ENCODE measurements around the gene NKX2-1.

Gene NKX2-1

DNA sequence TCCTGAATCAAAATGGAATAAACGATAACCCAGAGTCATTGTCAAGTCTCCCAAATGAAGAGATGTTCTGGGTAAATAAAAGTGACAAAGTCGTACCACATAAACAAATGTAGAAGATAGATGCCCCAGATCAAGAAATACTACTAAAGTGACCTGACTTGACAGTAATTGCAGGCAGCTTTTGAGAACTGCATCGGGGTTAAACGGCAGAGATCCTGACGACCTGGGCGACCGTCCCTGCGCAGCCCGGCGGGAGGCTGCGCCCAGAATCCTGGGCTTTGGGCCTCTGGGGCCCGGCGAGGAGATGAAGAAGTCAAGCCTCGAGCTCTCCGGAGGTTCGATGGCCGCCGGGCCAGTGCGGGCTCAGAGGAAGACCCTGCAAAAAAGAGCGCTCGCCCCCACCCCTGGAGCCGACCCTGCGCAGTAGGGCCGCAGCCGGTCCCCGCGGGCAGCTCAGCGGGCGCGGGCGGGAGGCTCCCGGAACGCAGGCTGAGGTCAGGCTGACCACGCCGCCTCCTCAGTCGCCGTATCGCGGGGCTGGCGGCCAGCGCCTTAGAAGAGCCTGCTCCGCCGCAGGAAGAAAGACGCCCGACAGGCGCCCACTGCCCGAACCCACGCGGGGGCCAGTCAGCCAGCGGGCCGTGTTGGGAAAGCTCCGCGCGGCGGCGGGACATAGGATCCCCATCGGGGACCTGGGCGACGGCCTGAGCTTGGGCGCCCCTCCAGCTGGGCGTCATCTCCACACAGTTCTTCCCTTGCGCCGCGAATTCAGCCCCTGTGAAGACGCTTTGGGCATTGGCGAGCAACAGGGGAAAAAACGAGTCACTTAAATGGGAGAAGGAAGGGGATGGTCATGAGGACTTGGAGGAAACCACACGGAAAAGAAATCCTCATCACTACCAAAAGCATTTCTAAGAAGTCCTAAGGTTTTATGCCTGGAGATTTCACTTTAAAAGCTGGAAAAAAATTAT is 16.0 kb downstream of the NKX2-1 start:
- Histone ChIP-seq H3K27me3 (replicated peaks; ENCODE audit: control insufficient read depth, insufficient read depth, low read length) (no peaks in the 10 kb centered on the region; the same call in 1 of the 2 replicates), H3K4me3 (replicated peaks; ENCODE audit: low read depth, low read length) (no peak overlapping the region), H3K36me3 (ENCODE audit: control insufficient read depth, insufficient read depth, low read length) (no peaks in the 10 kb centered on the region)
- no peak for DNase-seq (ENCODE audit: extremely low read depth, insufficient read length)
- TF ChIP-seq, protein P1, sequence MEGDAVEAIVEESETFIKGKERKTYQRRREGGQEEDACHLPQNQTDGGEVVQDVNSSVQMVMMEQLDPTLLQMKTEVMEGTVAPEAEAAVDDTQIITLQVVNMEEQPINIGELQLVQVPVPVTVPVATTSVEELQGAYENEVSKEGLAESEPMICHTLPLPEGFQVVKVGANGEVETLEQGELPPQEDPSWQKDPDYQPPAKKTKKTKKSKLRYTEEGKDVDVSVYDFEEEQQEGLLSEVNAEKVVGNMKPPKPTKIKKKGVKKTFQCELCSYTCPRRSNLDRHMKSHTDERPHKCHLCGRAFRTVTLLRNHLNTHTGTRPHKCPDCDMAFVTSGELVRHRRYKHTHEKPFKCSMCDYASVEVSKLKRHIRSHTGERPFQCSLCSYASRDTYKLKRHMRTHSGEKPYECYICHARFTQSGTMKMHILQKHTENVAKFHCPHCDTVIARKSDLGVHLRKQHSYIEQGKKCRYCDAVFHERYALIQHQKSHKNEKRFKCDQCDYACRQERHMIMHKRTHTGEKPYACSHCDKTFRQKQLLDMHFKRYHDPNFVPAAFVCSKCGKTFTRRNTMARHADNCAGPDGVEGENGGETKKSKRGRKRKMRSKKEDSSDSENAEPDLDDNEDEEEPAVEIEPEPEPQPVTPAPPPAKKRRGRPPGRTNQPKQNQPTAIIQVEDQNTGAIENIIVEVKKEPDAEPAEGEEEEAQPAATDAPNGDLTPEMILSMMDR (IDR thresholded peaks at IDR 0.05; ENCODE audit: insufficient read depth, low read length, poor library complexity, severe bottlenecking): no peak

DNA sequence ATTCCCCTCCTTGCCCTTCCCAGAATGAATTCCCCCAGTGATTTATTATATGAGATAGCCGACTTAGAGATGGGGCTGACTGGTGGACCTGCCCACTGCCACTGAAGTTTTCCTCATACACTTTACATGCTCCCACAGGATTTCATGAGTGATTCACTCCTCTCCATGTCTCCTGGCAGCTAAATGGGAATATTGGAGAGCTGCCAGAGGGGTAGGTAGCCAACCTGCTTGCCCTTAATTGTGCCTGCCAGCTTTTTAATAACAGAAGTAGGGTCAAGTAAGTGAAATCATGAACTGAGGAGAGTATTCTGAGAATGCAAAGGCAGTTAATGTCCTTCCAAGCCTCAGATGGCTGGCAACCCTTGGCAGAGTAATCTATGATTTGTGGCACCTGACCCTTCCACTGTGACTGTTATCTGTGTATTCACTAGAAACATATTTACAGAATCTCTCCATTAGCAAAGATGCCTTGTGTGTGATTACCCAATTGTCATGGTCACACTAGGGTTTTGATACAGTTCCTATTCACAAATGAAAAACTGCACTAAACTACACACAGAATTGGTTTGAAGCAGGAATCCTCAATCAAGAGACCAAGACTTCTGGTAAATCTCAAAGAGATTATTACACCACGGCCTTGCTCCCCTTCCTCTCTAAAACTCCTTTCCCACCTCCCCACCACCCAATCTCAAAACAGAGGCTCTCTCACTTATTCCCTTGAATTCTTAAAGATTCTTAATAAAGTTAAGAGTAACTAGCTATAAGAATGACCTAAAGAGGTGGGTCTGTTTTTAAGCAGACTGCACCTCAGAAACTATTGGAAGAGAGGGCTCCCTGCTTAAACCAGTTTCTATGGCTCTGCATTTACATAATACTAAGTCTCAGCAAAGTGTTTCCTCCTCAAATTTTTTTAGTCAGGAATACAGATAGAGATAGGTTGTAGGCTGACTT is 17.2 kb downstream of the NKX2-1 start:
- DNase-seq (ENCODE audit: extremely low read depth, insufficient read length): no peak
- Histone ChIP-seq H3K27me3 (replicated peaks; ENCODE audit: control insufficient read depth, insufficient read depth, low read length) (no peaks in the 10 kb centered on the region; the same call in 1 of the 2 replicates), H3K36me3 (ENCODE audit: control insufficient read depth, insufficient read depth, low read length) (no peaks in the 10 kb centered on the region), H3K4me3 (replicated peaks; ENCODE audit: low read depth, low read length) (no peak overlapping the region)
- TF ChIP-seq, protein P1 (IDR thresholded peaks at IDR 0.05; ENCODE audit: insufficient read depth, low read length, poor library complexity, severe bottlenecking): no peak

DNA sequence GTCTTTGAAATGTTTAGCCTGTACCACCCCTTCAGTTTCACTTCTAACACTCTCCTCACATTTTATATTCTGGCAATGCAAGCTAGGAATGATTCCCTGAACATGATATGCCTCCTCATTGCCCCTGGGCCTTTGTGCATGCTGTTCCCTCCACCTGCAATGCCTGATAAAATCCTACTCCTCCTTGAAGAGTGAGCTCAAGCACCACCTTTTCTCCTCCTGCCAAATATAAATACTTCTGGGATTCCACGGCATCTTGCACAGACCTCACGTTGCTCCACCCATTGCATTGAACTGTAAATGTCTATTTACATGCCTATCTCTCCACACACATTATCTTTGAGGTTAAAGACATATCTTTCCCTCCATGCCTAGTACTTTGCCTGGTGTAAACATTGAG is 21.1 kb downstream of the NKX2-1 start:
- H3K27me3 ChIP-seq (replicated peaks; ENCODE audit: control insufficient read depth, insufficient read depth, low read length): no peaks in the 10 kb centered on the region; the same call in 1 of the 2 replicates
- TF ChIP-seq, protein P1 (IDR thresholded peaks at IDR 0.05; ENCODE audit: insufficient read depth, low read length, poor library complexity, severe bottlenecking): no peak
- DNase-seq (ENCODE audit: extremely low read depth, insufficient read length): no peak
- no peak overlapping the region for H3K4me3 ChIP-seq (replicated peaks; ENCODE audit: low read depth, low read length)
- no peaks in the 10 kb centered on the region for H3K36me3 ChIP-seq (ENCODE audit: control insufficient read depth, insufficient read depth, low read length)

DNA sequence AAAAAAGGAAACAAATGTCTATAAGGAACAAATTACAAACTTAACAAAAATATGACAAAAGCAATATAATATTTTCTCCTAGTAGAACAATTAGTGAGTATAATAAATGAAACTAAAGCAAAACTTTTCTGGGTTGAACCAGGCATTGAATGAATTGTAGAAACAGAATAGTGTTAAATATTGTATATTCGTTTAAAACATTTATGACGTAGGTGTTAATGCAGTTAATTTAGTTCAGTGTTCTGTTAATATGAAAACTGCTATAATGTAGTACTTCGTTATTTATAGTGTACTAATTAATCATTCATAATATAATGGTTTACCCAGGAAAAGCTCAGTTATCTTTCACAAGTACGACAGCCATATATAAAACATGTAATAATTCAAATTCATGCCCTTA is 23.7 kb downstream of the NKX2-1 start:
- no peak for DNase-seq (ENCODE audit: extremely low read depth, insufficient read length)
- Histone ChIP-seq H3K36me3 (ENCODE audit: control insufficient read depth, insufficient read depth, low read length) (no peaks in the 10 kb centered on the region), H3K4me3 (replicated peaks; ENCODE audit: low read depth, low read length) (no peak overlapping the region), H3K27me3 (replicated peaks; ENCODE audit: control insufficient read depth, insufficient read depth, low read length) (no peaks in the 10 kb centered on the region)
- TF ChIP-seq, protein P1 (IDR thresholded peaks at IDR 0.05; ENCODE audit: insufficient read depth, low read length, poor library complexity, severe bottlenecking): no peak

DNA sequence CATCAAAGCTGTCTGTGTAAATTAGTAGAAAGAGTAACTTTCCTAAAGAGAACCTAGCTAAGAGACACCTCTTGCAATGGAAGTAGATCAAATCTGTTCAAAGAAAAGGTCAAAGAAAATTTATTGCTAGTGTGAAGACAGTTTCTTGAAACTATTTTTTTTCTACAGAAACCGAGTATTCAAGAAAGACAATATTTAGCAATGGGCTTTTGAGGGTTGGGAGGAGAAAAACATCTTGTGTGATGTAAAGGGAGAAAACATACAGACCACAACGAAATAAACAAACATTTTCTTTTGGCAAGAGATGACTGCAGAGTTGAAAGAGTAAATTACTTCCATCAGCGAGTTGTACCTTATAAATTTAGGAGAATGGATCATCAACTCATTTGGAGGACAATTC is 24.4 kb downstream of the NKX2-1 start:
- H3K36me3 ChIP-seq (ENCODE audit: control insufficient read depth, insufficient read depth, low read length): no peaks in the 10 kb centered on the region
- no peak for DNase-seq (ENCODE audit: extremely low read depth, insufficient read length)
- no peaks in the 10 kb centered on the region; the same call in 1 of the 2 replicates for H3K27me3 ChIP-seq (replicated peaks; ENCODE audit: control insufficient read depth, insufficient read depth, low read length)
- no peak overlapping the region for H3K4me3 ChIP-seq (replicated peaks; ENCODE audit: low read depth, low read length)
- TF ChIP-seq, protein P1 (IDR thresholded peaks at IDR 0.05; ENCODE audit: insufficient read depth, low read length, poor library complexity, severe bottlenecking): no peak

All from GM06990 (cell line).